Occipital lobe (tissue), 2 donors: Measurements from ENCODE around the gene ATP5ME. TPM values are rescaled to one million over a fixed set of nuclear protein-coding genes. Genes with fewer than 3 reads are reported as not detected.
"Not testable (repeated sequence)": the region's sequence is repeated elsewhere in the genome, so short reads cannot be mapped to it uniquely, and the experiment has no call there.

ENCODE experiments used
- DNase-seq: peaks from one replicate; lab custom pipeline; 2025; lab: John Stamatoyannopoulos, UW
- total RNA-seq: library from RNA; depleted of rRNA; stranded (reverse); fragments of >200 nt; gene quantifications from one replicate; pipeline ENCODE4 v1.2.3, GENCODE V29; 2014

ATP5ME gene
- total RNA-seq, 1 donor from 2014 or later, result 62.2 TPM

DNA sequence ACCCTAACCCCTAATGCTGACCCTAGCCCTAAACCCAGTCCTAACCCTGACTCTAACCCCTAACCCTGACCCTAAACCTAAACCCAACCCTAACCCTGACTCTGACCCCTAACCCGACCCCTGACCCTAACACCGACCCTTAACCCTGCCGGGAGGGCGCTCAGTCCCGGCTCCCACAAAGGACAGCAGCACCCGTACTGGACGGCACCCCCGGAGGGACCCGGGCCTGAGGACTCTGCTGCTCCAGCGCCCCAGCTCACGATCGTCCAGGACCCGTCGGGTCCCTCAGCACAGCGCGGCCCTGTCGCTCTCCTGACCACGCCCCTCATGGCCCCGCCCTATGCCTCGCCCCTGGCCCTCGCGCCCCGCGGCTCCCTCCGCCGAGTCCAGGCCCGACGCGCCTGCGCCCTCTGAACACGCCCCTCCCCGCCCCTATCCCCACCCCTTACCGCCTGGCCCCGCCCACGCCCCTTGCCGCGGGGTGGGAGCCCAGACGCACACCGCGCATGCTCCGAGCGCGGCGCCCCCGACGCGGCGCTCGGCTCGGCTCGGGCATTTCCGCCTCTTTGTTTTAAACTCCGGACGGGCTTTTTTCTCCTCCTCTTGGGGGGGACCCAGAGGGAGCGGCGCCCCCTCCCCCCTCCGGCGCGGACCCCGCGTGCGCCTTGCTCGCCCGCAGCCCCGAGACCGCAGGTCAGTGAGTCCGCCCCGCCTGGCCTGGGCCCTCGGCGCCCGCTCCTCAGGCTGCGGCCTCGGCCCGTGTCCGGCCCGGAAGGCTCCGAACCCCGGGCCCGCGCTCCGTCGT, 31.4 kb upstream of the ATP5ME start, which contains the start of gene PCGF3:
PCGF3 (plus strand) TSS at position 555 of the 805 bp plus-strand sequence. CDS start 27,849 bp downstream, outside the sequence.
- peak; percentile 95 for DNase-seq

DNA sequence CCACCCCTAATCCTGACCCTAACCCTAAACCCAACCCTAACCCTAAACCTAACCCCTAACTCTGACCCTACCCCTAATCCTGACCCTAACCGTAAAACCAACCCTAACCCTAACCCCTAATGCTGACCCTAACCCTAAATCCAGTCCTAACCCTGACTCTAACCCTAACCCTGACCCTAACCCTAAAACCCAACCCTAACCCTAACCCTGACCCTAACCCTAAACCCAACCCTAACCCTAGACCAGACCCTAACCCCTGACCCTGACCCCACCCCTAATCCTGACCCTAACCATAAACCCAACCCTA, 30.8 kb upstream of the ATP5ME start:
- DNase-seq, result no peak

DNA sequence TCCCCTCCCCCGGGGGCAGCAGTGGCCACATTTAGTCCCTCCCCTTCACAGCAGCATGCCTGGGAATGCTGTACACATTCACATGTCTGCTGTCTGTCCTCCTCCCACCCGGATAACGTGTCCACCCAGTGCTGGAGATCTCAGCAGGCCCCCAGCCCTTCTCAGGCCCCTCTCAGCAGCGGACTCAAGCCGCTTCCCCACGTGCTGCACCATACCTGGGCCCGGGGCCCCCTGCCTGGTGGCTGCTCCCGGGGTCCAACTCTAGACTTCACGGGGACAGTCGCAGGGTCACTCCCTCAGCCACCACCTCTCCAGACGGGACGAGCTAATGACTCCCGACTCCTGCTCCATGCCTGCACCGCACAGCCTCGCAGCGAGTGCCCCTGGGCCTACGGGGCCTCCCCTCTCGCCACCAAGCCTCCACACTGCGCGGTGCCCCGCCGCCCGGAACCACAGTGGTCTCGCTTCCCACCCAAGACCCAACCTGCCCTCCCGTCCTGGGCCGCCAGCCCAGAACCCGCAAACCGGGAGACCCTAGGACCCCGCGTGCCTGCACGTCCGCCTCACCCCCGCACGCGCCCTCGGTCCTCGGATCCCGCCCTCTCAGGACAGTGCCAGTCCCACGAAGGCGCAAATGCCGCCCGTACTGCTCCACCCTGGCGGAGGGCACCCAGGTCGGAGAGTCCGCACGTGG, 30.3 kb upstream of the ATP5ME start:
- no peak for DNase-seq

DNA sequence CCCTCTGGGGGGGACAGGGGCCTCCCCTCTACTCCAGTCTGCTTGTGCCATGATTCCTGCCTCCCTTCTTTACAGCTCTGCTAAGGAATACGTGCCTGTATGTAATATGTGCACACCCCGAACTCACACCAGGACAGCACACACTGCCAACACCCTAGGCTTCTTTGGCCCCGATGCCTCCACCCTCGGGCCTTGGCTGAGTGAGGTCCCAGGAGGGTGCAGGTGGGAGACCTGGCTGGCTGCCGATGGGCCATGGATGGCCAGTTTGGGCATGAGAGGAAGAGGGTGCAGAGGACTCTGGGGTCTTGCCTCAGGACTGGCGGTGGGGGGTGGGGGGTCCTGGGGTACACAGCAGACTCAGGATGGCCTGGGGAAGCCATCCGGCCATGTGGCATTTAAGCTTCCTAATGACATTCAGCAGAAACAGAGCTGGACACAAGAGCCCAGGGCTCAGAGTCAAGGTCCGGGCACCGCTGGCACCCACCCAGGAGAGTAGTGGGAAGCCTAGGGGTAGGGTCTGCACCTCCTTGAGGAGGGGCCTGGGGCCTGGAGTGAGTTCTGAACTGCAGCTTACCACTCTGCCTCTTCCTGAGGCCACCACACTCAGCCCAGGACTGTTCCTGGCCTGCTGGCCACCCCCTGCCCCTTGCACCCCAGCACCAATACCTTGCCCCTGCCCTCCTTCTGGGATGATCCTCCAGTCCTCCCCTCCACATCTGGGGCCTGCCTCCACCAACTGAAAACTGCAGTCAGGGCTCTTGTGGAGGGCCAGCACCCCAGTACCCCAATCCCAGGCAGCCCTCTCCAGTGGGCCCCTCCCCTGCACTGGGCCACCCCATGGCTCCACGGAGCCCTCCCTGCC, 29.5 kb upstream of the ATP5ME start:
- DNase-seq, result no peak

DNA sequence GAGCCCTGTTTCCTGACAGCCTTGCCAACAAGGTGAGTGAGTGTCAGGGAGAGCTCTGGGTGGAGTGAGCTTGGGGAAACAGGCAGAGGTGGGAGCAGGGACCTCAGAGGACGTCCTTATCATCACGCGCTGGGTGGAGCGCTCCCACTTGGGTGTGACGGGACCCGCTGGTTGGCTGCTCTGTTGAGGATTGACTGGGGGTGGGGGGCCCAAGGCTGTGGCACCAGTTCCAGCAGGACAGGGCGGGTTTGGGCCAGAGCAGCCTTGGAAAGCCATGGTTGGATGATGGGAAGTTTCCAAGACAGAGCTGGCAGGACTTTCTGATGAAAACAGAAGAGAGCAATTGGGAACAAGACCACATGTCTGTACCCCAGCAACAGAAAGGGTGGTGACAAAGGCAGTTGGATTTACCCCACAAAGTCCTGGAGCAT, 28.6 kb upstream of the ATP5ME start:
- no peak for DNase-seq

DNA sequence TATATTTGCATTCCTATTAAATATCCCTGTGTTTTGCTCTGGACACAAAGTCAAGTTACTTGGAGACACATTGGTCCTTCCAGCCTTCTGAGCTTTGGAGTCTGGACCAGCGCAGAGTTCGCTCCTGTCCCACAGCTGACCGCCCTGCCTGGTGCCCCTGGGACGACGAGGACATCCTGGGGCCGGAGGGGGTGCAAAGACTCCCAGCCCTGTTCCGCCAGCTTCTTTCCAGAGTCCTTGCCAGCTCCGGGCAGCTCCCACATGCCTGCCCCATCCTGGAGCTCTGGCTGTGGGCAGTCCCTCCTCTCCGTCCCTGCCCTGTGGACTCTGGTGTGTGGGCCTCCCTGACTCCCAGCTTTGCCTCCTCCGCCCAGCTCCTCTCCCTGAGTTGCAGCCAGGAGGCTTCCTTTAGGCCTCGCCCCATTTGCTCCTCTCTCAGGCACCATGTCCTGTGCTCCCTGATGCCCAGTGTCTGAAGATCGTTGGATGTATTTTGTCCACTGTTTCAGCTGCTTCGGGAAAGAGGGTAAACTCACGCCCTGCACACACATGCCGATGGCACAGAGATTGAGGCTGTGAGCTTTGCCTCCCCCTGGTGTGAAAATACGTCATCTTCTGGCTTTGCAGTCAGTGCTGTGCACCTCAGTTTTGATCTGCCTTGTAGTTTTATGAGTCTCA, 26.6 kb upstream of the ATP5ME start:
- no peak for DNase-seq

DNA sequence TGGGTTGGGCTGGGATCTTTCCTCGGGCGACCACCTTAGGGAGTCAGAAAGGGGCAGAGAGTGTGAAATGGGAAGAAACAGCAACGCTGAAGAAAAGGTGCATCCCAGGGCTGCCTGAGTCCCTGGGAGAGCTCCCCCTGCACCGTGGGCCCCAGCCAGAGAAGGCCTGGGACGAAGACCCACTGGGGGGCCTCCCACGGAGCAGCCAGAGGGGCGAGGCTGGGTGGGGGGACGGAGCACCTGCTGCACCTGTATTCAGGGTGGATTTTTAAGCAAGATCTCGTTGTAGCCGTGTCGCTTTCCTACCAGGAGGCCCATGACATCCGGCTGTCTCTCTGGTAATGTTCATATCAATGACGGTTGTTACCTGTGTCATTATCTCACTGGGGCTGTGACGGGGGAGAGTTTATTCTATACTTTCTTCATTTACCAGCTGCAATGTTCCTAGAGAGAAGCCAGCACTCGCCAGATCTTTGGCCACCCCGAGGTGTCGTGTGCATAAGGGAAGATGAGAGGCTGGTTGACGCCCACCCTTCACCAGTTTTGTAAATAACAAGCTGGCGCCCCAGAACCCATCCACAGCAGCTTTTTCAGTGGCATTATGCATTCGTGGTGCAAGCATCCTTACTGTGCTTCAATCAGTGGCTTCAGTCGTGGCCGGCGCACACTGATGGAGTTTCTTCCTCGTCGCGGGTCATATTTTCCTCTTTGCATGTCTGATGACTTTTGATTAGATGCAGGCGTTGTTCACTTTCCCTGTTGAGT, 25.9 kb upstream of the ATP5ME start:
- no peak for DNase-seq

DNA sequence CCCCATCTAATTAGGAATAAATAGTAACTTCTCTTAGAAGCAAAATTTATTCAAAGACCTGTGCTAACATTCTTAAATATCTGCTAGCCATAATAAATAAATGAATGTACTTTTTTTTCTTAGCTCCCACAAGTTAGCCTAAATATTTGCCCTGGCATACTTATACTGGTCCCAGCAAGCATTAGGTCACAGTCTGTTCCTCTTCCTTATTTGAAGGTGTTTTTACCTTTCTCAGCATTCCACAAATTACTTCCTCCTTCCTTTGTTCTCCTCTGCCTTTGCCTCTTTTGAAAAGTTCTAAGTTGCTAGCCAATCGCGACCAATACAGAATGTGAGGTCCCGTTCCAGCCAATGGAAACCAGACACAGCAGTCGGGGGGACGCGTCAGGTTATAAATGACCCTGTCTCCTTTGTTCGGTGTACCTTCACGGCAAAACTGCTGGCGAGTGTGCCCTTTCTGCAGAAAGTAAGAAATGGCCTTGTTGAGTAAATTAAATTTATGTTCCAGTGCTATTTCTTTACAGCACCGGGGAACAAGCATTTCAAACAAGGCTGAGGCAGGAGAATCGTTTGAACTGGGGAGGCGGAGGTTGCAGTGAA, 20.4 kb upstream of the ATP5ME start:
- not testable (repeated sequence) for DNase-seq

DNA sequence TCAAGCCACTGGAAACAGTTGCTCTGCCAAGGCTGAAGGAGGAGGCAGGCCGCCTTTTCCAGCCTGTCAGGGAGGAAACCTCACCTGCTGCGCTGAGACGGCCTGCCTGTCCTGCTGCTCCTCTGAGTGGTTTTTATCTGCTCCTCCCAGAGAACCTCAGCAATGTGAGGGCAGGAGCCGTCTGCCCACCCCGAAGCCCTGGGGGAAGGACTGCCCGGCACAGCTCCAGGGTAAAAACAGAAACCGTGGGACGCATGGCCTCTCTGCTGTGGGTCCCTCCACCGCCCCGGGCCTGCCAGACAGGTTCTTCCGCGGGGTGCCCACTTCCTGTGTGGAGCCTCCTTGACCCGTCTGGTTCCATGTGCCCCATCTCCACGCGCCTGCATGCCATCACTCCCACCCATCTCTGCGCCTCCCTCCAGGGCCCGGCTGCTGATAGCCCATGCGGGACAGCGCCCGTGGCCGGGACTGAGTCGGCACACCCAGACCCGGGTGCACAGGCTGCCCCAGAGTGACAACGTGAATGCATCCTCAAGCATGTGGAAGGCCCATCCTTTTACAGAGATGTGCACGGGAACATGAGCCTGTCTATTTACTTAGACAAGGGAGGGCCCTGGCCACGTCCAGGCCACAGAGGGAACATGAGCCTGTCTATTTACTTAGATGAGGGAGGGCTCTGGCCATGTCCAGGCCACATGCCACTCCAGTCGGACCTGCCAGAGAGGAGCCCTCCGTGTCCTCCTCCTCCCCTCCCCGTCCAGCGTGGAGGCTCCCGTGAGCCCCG, 18.9 kb upstream of the ATP5ME start:
- DNase-seq, result no peak

DNA sequence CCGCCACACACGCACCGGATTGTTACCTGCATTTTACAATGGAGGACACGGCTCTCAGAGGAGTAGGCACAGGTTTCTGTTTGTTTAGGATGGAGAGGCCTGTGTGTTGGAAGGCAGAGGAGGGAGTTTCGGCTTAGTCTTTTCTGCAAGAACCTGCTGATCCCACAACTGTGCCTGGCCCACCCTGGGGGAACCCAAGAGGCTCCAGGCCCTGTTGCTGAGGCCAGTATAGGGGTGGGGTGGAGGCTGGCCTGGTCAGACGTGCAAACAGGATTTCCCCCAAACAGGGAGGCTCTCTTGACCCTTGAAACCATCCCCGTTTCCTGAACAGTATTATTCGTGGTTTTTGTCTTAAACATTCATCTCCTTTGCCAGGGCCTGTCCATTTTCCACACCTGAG, 15.6 kb upstream of the ATP5ME start:
- no peak for DNase-seq

DNA sequence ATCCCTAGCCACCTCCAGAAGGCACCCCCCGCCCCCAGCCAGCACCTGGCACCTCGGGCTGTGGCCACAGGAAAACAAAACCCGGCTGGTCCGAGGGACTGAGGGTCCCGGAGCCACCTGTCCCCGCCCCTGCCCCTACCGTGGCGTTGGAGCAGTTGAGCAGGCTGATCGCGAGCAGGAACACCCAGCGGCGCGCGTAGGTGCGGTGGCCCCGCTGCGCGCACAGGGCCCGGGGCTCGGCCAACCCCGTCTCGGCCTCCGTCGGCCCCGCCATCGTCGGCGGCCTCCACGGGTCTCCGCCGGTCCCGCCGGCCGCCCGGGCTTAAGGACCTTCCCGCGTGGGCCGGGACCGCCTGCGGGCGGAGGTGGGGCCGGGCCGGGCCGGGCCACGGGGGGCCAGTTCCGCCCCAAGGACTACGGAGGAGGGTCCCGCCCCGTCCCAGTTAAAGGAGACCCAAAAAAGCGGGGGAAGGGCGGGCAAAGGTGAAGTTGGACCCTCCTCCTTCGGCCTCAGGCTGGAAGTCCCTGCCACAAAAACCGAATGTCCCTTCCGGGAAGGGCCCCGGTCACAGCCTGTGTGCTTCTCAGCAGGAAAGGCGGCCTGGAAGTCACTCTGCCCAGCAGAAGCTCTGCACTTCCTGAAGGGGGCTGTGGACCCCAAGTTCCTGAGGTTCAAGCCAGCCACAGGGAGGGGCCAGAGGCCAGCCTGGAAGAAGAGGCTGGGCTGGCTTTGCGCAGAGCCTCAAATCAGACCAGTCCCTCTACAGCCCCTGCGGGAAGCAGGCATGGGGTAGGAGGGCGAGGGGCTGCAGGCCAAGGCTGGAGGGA, 15.0 kb upstream of the ATP5ME start, which contains the start of gene SLC49A3:
SLC49A3 (minus strand) TSS at position 298 of the 828 bp plus-strand sequence; CDS start at position 274, 24 bp downstream.
- DNase-seq, result no peak

DNA sequence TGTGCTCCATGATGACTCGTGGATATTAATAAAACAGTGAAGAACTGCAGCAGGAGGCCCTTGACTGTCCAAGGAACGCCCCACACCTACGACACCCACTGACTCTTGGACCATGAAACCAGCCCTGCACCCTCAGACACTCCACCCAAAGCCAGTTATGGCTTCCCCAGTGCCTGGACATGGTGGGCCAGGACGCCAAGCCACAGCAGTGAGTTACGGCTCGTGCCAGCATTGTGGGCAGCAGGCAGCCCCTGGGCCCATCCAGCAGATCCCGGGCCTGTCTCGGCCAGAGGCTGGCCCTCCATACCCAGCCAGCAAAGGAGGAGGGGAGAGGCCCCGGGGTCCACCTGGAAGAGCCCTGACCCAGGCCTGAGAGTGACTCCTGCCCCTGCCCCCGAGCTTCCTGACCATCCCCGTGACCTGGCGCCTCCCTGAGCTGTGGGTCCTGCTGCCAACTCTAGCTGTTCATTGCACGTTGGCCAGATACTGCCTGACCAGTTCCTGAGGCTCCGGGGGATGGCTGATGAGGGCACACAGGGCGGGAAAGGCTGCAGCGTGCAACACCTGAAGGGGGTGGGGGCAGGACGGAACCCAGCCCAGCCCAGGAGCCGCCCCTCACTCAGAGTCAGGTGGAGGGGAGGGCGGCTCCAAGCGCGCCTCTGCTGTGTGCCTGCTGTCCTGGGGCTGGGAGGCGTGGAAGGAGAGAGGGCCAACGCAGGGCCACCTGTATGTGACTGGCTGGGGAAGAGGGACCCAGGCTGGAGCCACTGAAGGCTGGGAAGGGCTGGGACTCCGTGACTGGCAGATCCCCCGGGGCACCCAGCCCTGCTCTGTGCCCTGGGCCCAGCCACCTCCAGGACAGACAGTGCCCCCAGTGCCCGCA, 14.1 kb upstream of the ATP5ME start:
- no peak for DNase-seq

DNA sequence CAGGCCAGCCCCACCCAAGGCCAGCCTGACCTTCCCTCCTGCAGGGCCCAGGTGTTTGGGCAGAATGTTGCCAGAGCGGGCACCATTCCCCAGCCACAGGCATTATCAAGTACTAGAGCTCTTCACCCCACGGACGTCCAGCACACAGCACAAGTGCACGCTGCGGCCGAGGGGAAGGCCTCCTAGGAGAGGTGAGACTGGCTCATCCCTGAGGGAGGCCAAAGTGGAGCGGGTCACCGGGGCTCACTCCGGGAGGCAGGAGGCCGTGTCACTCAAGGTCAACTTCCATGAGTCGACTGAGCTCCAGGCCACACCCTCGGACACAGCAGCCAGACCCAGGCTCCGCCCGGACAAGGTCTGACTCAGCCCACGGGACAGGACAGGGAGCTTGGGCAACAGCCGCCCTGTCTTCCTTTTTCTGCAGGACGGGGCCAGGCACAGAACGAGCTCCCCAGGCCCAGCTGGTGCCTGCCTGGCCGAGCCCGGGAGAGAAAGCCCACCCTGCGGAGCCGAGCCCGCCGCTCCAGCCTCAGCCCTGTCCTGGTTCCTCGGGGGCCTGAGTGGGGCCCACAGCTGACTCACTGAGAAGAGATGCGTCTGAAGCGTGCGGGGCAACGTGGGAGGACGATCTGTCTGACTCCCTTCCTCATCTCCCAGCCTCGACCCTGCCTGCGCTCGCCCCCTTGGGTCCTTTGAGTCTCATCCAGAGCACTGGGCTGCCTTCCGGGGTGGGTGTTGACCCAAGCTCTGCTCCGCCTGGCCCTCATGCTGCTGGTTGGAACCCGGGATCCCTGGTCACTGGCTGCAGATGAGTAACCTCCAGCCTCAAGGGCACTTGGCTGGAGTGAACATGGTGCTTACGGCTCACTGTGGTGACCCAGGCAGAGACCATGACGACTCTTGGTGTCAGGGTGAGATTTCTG, 13.2 kb upstream of the ATP5ME start:
- DNase-seq, result no peak

DNA sequence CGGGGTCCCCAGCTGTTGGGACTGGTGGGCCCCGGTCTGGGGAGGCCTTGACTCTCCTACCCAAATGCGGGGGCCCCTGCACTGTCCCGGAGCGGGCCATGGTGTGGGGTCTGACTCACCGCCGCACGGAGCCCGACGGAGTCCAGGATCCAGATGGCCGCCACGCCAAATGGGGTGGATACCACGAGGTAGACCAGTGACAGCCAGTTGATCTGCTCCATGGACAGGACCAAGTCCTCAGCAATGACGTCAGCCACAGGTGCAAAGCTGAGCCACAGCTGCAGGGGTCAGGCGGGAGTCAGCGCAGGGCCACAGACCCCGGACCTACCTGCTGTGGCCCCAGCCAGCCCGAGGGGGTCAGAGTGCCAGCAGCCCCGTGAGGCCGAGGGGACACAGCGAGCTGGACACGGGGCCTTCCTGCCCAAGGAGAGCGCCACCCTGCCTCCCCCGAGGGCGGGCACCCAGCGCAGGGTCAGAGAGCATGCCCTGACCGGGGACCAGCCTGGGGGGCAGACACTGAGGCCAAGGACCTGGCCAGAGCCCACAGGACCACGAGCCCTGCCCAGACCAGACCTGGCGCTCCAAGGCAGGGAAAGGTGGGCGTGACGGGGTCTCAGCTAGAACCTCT, 12.5 kb upstream of the ATP5ME start:
- no peak for DNase-seq

DNA sequence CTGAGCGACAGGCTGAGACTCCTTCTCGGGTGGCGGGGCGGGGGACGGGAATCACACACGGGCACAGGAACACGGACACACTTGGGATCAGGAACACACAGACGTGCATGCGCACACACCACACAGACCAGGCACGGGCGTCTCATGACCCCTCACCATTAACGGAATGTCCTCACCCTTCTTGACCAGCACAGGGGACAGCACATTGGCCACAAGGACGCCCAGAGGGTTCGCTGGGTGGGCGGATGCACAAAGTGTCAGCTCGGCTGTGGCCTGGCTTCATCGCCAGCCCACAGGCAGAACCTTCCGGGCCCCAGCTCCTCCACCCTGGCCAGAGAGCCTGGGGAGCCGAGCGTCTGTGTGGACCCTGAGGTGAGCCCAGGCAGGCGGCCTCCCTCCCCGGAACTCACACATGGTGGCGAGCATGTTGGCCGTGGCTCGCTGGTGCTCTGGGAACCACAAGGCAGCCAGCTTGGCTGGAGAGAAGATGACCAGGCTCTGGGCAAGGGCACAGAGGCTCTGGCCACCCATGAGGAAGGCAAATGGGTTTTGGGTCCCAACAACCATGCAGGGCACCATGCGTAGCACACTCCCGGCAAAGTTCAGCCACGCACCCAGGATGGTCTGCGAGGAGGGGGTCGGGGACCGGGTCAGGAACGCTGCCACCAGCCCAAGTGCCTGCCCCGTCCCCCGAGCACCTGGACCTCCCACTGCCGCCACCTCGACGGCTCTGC, 11.8 kb upstream of the ATP5ME start:
- no peak for DNase-seq
